ENCODE measurements around the gene APOA5.
A peak's percentile ranks its signal among the peaks of the same experiment; 100 is the strongest.

DNA sequence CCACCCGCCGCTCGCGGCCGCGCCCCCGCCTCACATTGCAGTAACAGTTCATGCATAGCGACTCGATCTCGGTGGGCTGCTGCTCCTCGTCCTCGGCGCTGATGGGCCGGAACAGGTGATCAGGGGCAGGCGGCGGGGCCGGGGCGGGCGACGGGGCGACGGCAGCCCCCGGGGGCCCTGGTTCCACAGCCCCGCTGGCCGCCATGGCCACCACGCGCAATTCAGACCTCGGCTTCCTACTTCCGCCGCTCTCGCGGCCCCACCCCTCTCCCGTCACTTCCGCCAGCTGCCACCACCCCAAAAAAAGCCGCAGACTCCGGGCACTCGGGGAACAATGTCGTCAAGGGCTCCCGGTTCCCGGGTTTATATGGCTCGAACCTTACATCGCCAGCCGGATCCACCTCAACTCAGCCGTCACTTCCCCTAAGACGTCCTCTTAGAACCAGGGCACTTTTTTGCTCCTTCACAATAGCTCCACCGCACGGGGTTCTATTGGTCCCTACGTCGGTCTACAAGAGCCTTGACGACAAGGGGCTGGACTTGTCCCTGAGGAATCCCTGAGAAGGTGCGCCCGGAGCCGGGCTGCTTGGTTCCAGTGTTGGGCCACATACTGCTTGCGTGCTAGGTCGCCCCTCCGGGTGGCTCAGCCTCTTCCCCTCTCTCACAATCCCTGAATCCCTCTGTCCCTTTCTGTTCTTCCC, 3.7 kb downstream of the APOA5 start, which contains the start of gene ZPR1:
- TF ChIP-seq CTCF (IDR thresholded peaks at IDR 0.05; ENCODE audit: poor library complexity, severe bottlenecking), result peak; percentile 26
- peak; percentile 79 for TF ChIP-seq REST (IDR thresholded peaks at IDR 0.05; ENCODE audit: borderline replicate concordance)
- no peak for TF ChIP-seq EZH2 (IDR thresholded peaks at IDR 0.05; ENCODE audit: borderline replicate concordance, insufficient read depth, low read length, poor library complexity, severe bottlenecking)
- peak; percentile 80 for TF ChIP-seq TAF1 (IDR thresholded peaks at IDR 0.05; ENCODE audit: low read depth)
- TF ChIP-seq POLR2AphosphoS5 (IDR thresholded peaks at IDR 0.05), result peak; percentile 93
- TF ChIP-seq RAD21 (conservative IDR thresholded peaks at IDR 0.05), result peak; percentile 21
